OCI-LY1 (cell line): Measurements from ENCODE around the gene AKT2.

Experiments used
- H2AFZ ChIP-seq: fragments of 200-600 bp; sonication (generic), shearing (Covaris generic); 2 replicates; pipeline ENCODE4 v1.6.0; 2014; ENCODE audit warnings: antibody characterized with exemption, mild to moderate bottlenecking, low read length
- H3F3A ChIP-seq: fragments of 200-600 bp; sonication (generic), shearing (Covaris generic); 2 replicates; pipeline ENCODE4 v1.6.0; 2014; ENCODE audit warnings: mild to moderate bottlenecking, antibody characterized with exemption, low read length, moderate library complexity; ENCODE audit not compliant: insufficient read depth
- H3K27ac ChIP-seq: fragments of 200-600 bp; sonication (generic); 2 replicates; pipeline ENCODE4 v1.5.1; 2014; ENCODE audit warnings: low read length, mixed run types, mild to moderate bottlenecking, low read depth; ENCODE audit not compliant: poor library complexity, severe bottlenecking
- H3K27me3 ChIP-seq: fragments of 200-600 bp; sonication (generic); 2 replicates; pipeline ENCODE4 v1.6.0; 2014; ENCODE audit warnings: antibody characterized with exemption, mild to moderate bottlenecking, low read length, moderate library complexity; ENCODE audit not compliant: insufficient read depth
- H3K36me3 ChIP-seq: fragments of 200-600 bp; sonication (generic); 2 replicates; pipeline ENCODE4 v1.6.1; 2014; ENCODE audit warnings: mild to moderate bottlenecking, antibody characterized with exemption, low read length, moderate library complexity, mixed read lengths; ENCODE audit not compliant: insufficient read depth
- H3K4me1 ChIP-seq: fragments of 200-600 bp; sonication (generic); 2 replicates; pipeline ENCODE4 v1.5.1; 2014; ENCODE audit warnings: mild to moderate bottlenecking, low read length, moderate library complexity; ENCODE audit not compliant: insufficient read depth, severe bottlenecking
- H3K4me2 ChIP-seq: fragments of 200-600 bp; sonication (generic), shearing (Covaris generic); 2 replicates; pipeline ENCODE4 v1.6.1; 2014; ENCODE audit warnings: low read length
- H3K4me3 ChIP-seq: fragments of 200-600 bp; sonication (generic); 2 replicates; pipeline ENCODE4 v1.5.1; 2014; ENCODE audit warnings: low read length, low read depth, mild to moderate bottlenecking, mixed read lengths; ENCODE audit not compliant: poor library complexity, severe bottlenecking
- H3K79me2 ChIP-seq: fragments of 200-600 bp; shearing (Covaris generic); 2 replicates; pipeline ENCODE4 v1.6.1; 2016; ENCODE audit warnings: mixed run types, low read length, mixed read lengths; ENCODE audit not compliant: insufficient read depth
- H3K9ac ChIP-seq: fragments of 200-600 bp; sonication (generic), shearing (Covaris generic); 2 replicates; pipeline ENCODE4 v1.6.1; 2014; ENCODE audit warnings: mild to moderate bottlenecking, low read length, mixed read lengths
- H3K9me2 ChIP-seq: fragments of 200-600 bp; sonication (generic), shearing (Covaris generic); 2 replicates; pipeline ENCODE4 v1.6.1; 2014; ENCODE audit warnings: low read depth, mild to moderate bottlenecking, low read length, mixed read lengths
- H3K9me3 ChIP-seq: fragments of 200-600 bp; shearing (Covaris generic); 2 replicates; pipeline ENCODE4 v1.6.1; 2014; ENCODE audit warnings: low read length, mixed read lengths
- H4K20me1 ChIP-seq: fragments of 200-600 bp; sonication (generic), shearing (Covaris generic); 2 replicates; pipeline ENCODE4 v1.6.0; 2016; ENCODE audit warnings: mild to moderate bottlenecking, low read length; ENCODE audit not compliant: insufficient read depth
- CTCF ChIP-seq: fragments of 200-600 bp; sonication (generic), shearing (Covaris generic); IDR thresholded peaks from 2 replicates; pipeline ENCODE4 v1.5.1; 2017; ENCODE audit warnings: mild to moderate bottlenecking, antibody characterized with exemption, low read length, moderate library complexity, mixed read lengths
- EZH2 ChIP-seq: fragments of 200-600 bp; sonication (generic), shearing (Covaris generic); IDR thresholded peaks from 2 replicates; pipeline ENCODE4 v1.8.0; 2017; ENCODE audit warnings: borderline replicate concordance, mixed run types, mild to moderate bottlenecking, antibody characterized with exemption, low read length, moderate library complexity, mixed read lengths

The AKT2 gene

GRCh38 chr19:40249201-40249600 is 35.9 kb downstream of the AKT2 start:
- H3K79me2 ChIP-seq = no peaks in the 10 kb centered on the region
- TF ChIP-seq CTCF (no peak), EZH2 (no peak)

GRCh38 chr19:40247735-40248262 is 37.3 kb downstream of the AKT2 start:
- no peaks in the 10 kb centered on the region for H4K20me1 ChIP-seq
- H3K27me3 ChIP-seq = no peaks in the 10 kb centered on the region
- no peak overlapping the region for H3K27ac ChIP-seq
- H3F3A ChIP-seq = no peaks in the 10 kb centered on the region
- H3K36me3 ChIP-seq = peaks cover 40% of the 10 kb centered on the region
- H3K4me3 ChIP-seq = no peak overlapping the region
- H3K9ac ChIP-seq = no peak overlapping the region
- H2AFZ ChIP-seq = no peak overlapping the region
- TF ChIP-seq EZH2 = no peak
- no peak for TF ChIP-seq CTCF
- no peaks in the 10 kb centered on the region for H3K9me3 ChIP-seq
- no peaks in the 10 kb centered on the region for H3K9me2 ChIP-seq
- no peak overlapping the region for H3K4me2 ChIP-seq
- H3K79me2 ChIP-seq = no peaks in the 10 kb centered on the region
- H3K4me1 ChIP-seq = no peaks in the 10 kb centered on the region

More at GRCh38 chr19:40249201-40249600, 35.9 kb downstream of the AKT2 start:
- Histone ChIP-seq H4K20me1 (no peaks in the 10 kb centered on the region), H3K9ac (no peak overlapping the region), H2AFZ (no peak overlapping the region), H3K4me2 (no peak overlapping the region), H3K9me2 (no peaks in the 10 kb centered on the region), H3K36me3 (peaks cover 54% of the 10 kb centered on the region), H3K27ac (no peak overlapping the region), H3K27me3 (no peaks in the 10 kb centered on the region), H3F3A (no peaks in the 10 kb centered on the region), H3K4me3 (no peak overlapping the region), H3K9me3 (no peaks in the 10 kb centered on the region), H3K4me1 (no peaks in the 10 kb centered on the region)

GRCh38 chr19:40247178-40247577 is 38.0 kb downstream of the AKT2 start:
- H3K27me3 ChIP-seq = no peaks in the 10 kb centered on the region
- no peak overlapping the region for H3K4me2 ChIP-seq
- H3K4me3 ChIP-seq = no peak overlapping the region
- H3K36me3 ChIP-seq = peaks cover 34% of the 10 kb centered on the region; the same call in 1 of the 2 replicates
- H3F3A ChIP-seq = no peaks in the 10 kb centered on the region
- H3K9me2 ChIP-seq = no peaks in the 10 kb centered on the region
- no peak overlapping the region for H3K9ac ChIP-seq
- no peak overlapping the region for H3K27ac ChIP-seq
- H3K4me1 ChIP-seq = no peaks in the 10 kb centered on the region
- H3K79me2 ChIP-seq = no peaks in the 10 kb centered on the region
- no peaks in the 10 kb centered on the region for H4K20me1 ChIP-seq
- no peaks in the 10 kb centered on the region for H3K9me3 ChIP-seq
- TF ChIP-seq EZH2 (no peak), CTCF (no peak)
- H2AFZ ChIP-seq = no peak overlapping the region
